CD4-positive, alpha-beta T cell treated with Interferon gamma for 1 hour (primary cell): Measurements from ENCODE around the gene OR2W1.
A peak's percentile ranks its signal among the peaks of the same experiment; 100 is the strongest.

Experiments
- DNase-seq: peaks from one replicate; pipeline ENCODE4 v3.0.0-alpha.2; 2020

The OR2W1 gene

DNA sequence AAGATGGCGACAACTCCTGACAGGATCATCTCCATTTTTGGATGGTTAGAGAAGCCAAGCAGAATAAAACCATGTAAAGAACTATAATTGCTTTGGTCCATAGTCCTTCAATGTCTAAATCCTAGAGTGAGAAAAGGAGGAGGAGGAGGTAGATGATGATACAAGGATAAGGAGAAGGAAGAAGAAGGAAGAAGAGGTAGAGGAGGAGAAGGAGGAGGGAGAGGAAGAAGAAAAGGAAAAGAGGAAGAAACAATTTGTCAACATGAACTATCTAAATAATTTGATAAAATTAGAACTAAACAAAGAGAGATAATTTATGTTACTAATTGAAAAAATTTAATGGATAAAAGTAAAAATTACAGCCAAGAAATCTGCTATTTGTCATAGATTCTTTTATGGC is at the start of gene OR2W1:
TSS of gene OR2W1 (minus strand) at position 101 of the 400 bp plus-strand sequence. CDS start at position 101, 0 bp downstream.
- DNase-seq, result no peak

- no peak for DNase-seq
Measured at GRCh38 chr6:29092957-29093356, 48.0 kb upstream of the OR2W1 start.

- DNase-seq, result no peak
Measured at GRCh38 chr6:29087213-29087612, 42.2 kb upstream of the OR2W1 start, which contains the start of gene OR2B3. Gene OR2B3, minus strand, starts transcription at chr6:29087313. Its CDS starts 65 bp downstream, at chr6:29087248.

- DNase-seq, result no peak
Measured at GRCh38 chr6:29082457-29082856, 37.5 kb upstream of the OR2W1 start.

DNA sequence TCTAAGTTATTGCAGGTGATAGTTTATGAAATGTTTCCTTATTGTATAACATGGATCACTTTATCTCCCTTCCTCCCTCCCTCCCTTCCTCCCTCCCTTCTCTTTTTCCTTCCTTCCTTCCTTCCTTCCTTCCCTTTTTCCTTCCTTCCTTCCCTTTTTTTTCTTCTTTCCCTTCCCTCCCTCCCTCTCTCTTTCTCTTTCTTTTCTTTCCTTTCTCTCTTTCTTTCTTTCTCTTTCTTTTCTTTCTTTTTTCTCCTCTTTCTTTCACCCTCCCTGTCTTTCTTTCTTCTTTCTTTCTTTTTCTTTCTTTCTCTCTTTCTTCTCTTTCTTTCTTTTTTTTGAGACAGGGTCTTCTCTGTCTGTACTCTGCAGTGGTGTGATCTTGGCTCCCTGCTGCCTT is 36.3 kb upstream of the OR2W1 start:
- DNase-seq, result no peak

DNA sequence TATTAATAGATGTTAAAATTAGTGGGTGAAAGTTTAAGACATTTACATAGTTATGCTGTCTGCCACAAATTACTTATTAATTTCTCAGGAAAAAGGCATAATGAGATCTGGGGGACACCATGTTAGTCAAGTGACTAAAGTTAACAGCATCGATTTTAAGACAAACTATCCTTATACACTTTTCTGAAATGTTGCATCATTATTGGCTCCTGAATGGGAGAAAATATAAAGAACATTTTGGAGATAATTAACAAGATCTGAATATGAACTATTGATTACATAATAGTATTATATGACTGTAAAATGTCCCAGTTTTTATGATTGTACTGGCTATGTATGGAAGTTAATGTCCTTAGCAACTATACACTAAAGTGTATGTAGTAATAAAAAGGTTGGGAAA is 34.2 kb upstream of the OR2W1 start:
- DNase-seq, result no peak

GRCh38 chr6:29071831-29072723 is 27.1 kb upstream of the OR2W1 start:
- DNase-seq, result no peak

DNA sequence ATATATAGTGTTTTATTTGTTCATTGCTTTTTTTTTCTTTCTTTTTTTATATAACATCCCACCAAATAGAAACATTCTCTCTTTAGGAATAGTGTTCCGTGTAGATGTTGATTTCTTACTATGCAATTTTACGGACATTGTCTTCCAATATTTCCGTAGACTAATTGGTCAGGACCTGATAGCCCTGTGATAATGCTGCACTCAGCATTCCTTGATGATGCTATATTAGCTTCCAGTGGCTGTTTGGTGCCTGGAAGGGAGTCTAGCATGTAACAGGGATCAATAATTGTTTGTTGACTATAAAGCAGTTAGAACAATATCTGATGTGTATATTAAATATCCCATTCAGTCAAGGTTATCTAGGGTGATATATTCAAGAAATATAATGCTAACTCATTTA is 6.7 kb upstream of the OR2W1 start:
- no peak for DNase-seq

GRCh38 chr6:29035951-29036350 is 9.0 kb downstream of the OR2W1 start:
- DNase-seq, result no peak

- DNase-seq, result no peak
Measured at GRCh38 chr6:29028821-29029220, 16.2 kb downstream of the OR2W1 start.

DNA sequence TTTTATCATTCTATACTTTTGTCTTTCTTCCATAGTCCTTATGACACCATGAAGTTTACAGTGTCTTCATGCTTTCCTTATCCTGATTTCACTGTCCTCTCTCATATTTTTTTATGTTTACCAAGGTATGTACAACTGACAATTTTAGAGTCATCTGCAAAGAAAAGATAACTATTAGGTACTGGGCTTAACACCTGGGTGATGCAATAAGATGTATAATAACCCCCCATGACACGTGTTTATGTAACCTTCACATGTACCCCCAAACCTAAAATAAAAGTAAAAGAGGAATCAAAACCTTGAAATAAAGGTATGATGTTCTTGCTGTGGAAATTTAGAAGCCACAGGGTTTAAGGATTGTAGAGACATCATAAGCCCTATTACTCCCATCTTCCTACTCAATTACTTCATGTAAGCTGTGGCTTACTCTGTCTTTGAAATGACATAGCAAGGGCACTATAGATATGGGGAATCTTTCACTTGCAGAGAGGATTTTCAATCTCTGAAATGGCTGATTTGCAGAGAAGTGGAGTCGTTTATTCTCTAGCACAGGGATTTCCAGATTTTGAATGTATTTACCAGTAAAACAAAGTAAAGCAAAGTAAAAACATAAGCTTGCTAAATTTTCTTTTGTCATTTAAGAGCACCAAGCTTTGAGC is 18.9 kb downstream of the OR2W1 start:
- DNase-seq, result no peak

DNA sequence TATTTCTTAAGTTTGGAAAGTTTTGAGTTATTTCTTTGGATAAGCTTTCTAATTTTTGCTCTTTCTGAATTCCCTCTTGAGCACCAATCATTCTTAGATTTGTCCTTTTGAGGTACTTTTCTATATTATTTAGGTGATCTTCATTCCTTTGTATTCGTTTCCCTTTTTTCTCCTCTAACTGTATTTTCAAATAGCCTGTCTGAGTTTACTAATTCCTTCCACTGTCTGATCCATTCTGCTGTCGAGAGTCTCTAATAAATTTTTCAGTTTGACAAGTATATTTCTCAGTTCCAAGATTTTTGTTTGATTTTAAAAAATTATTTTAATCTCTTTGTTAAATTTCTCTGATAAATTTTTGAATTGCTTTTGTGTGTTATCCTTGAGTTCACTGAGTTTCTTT is 23.5 kb downstream of the OR2W1 start:
- no peak for DNase-seq

DNA sequence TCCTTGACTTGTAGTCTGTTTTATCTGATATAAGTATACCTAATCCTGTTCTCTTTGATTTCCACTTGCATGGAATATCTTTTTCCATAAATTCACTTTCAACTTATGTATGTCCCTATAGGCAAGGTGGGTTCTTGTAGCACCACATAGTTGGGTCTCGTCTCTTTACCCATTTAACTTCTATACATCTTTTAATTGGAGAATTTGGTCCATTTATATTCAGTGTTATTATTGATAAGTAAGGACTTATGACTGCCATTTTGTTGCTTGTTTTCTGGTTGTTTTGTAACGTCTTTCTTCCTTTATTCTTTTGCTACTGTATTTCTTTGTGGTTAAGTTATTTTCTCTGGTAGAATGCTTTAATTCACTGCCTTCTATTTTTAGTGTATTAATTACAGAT is 25.3 kb downstream of the OR2W1 start:
- DNase-seq, result no peak

DNA sequence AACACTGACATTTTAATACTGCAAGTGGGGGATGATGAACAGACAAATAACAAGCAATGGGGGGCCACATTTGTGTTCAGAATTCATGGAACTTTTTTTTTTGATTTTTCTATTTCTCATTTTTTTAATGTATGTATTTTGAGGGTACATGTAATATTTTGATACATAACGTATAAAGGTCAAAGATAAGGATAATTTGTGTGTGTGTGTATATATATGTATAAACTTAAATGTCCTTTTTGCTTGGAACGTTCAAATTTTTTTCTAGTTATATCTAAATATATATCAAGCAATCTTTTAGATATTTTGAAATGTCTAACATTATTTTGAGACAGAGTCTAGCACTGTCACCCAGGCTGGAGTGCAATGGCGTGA is 27.6 kb downstream of the OR2W1 start:
- no peak for DNase-seq

- peak; percentile 74 for DNase-seq
Measured at GRCh38 chr6:29016559-29017427, 28.2 kb downstream of the OR2W1 start.

GRCh38 chr6:29014729-29015608 is 30.0 kb downstream of the OR2W1 start:
- DNase-seq, result no peak

DNA sequence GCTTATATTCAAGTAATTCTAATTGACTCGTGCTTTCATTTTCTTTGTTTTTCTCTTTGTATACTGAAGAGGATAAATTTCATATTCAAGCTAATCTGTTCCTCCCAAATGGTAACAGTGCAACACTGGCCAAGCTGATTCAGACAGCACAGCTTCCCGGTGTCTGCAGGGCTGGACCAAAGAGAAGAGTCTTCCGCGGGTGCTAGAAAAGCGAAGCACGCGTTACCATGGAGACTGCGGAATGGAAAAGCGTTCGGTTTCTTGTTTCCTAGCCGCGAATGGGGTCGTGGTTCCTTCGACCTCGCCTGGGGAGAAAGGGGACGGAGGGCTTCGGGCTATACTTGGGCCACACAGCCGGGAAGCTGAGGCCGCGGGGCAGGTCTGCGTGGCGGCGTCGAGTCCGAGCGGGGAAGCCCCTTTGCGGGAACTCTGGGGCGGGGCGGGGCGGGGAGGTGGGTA is 33.7 kb downstream of the OR2W1 start:
- peak; percentile 9 for DNase-seq

GRCh38 chr6:29009358-29009757 is 35.6 kb downstream of the OR2W1 start:
- DNase-seq, result no peak

GRCh38 chr6:29008089-29008488 is 36.9 kb downstream of the OR2W1 start:
- no peak for DNase-seq

GRCh38 chr6:29005183-29005885 is 39.6 kb downstream of the OR2W1 start, which contains the start of gene ZNF311:
Gene ZNF311, minus strand, starts transcription at chr6:29005315. Its CDS starts 1,361 bp downstream, at chr6:29003954.
- no peak for DNase-seq

DNA sequence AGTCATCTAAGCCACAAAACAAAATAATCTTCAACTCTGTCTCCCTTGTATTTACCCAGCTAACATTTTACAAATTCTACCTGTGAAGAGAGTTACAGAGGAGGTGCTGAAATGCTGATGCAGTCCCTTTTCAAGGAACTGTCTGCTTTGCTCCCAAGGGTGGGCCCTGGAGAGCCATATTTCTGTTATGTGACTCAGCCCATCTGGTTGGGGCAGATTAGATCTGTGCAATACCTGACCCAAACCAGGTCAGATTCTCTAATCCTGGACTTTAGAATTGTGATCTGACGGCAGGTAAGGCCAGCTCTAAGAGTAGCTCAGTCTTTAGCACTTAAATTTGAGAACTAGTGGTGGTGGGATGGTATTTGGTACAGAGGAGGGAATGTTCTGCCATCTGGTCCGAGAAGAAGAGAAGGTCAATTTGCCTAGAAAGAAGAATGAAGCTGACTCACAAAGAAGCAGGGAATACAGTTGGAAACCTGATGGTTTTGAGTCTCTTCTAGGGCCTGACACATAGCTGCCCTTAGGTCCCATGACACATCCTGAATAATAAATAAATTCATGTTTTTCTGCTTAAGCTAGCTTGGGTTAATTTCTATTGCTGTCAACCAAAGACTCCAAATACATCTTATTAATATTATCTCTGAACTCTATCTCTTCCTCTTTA is 48.0 kb downstream of the OR2W1 start:
- no peak for DNase-seq
